Esophagus muscularis mucosa (tissue), 4 donors: ENCODE measurements around the gene DCK.

ENCODE experiments used
- CTCF ChIP-seq, 3 experiments: fragments of 200-600 bp in 2 of 3; fragments of 450-650 bp in 1 of 3; sonication (generic) in 2 of 3; IDR thresholded peaks; one replicate each; pipeline ENCODE4 v1.5.1; 2017 to 2019; ENCODE audit warnings: antibody characterized with exemption in 3 of 3, mild to moderate bottlenecking in 2 of 3, moderate library complexity in 1 of 3
- EP300 ChIP-seq: sonication (generic); formaldehyde crosslinking; IDR thresholded peaks from one replicate; pipeline ENCODE4 v1.6.1; 2017; ENCODE audit warnings: antibody characterized with exemption
- POLR2A ChIP-seq: fragments of 450-650 bp; IDR thresholded peaks from one replicate; pipeline ENCODE4 v1.6.1; 2017; ENCODE audit warnings: antibody characterized with exemption, moderate library complexity, mild to moderate bottlenecking, low read depth
- POLR2AphosphoS5 ChIP-seq, 2 donors: sonication (generic); formaldehyde crosslinking; IDR thresholded peaks; one replicate each; pipeline ENCODE4 v1.6.1; 2017; ENCODE audit warnings: antibody characterized with exemption in 2 of 2

GRCh38 chr4:71069063-71069462 is 75.6 kb downstream of the DCK start:
- TF ChIP-seq CTCF (IDR thresholded peaks at IDR 0.05) (no peak), POLR2A (no peak), EP300 (no peak), POLR2AphosphoS5 (IDR thresholded peaks at IDR 0.05) (no peak)
